IMR-90 (cell line): ENCODE measurements around the gene PDZD2. TPM values are rescaled to one million over a fixed set of nuclear protein-coding genes. Genes with fewer than 3 reads are reported as not detected.

Experiments
- ATAC-seq: fragments of 200-7000 bp; cut with Tn5 transposase; 2 replicates; pipeline ENCODE4 v1.9.1; 2020; ENCODE audit warnings: low read depth, mild to moderate bottlenecking, moderate library complexity
- BruUV-seq: library from RNA; stranded (reverse); fragments of 400-500 nt; replicated peaks from 2 replicates; lab custom pipeline; 2021; lab: Mats Ljungman, UMichigan
- CTCF ChIA-PET: fragments of 300-600 bp; formaldehyde crosslinking; extraction: SDS; loops from one replicate; lab custom pipeline; 2021; ENCODE audit warnings: antibody characterized with exemption; lab: Yijun Ruan, JAX
- POLR2A ChIA-PET: fragments of 300-600 bp; sonication (Branson Sonifier 250); formaldehyde crosslinking; loops from one replicate; lab custom pipeline; 2022; ENCODE audit warnings: antibody characterized with exemption; ENCODE audit not compliant: unreplicated experiment; lab: Charles Lee
- DNase-seq: peaks from one replicate; pipeline ENCODE4 v3.0.0; 2013
- H2AFZ ChIP-seq: replicated peaks from 2 replicates; pipeline ENCODE3; 2013; ENCODE audit warnings: low read length, mild to moderate bottlenecking; ENCODE audit not compliant: poor library complexity
- H2AK5ac ChIP-seq: 2 replicates; pipeline ENCODE4 v1.6.1; 2013; ENCODE audit warnings: low read depth, low read length, inconsistent platforms
- H2AK9ac ChIP-seq: replicated peaks from 2 replicates; pipeline ENCODE3; 2013; ENCODE audit warnings: mild to moderate bottlenecking, low read depth, low read length, moderate library complexity; ENCODE audit not compliant: poor library complexity
- H2BK120ac ChIP-seq: 2 replicates; pipeline ENCODE4 v1.6.1; 2013; ENCODE audit warnings: low read depth, low read length, inconsistent platforms
- H2BK15ac ChIP-seq: 3 replicates; pipeline ENCODE4 v1.6.1; 2013; ENCODE audit warnings: low read depth, low read length, inconsistent platforms
- H2BK20ac ChIP-seq: 2 replicates; pipeline ENCODE4 v1.6.1; 2013; ENCODE audit warnings: low read depth, mild to moderate bottlenecking, inconsistent platforms, low read length, moderate library complexity
- H2BK5ac ChIP-seq: 2 replicates; pipeline ENCODE4 v1.6.1; 2013; ENCODE audit warnings: mild to moderate bottlenecking, low read depth, low read length, inconsistent platforms; ENCODE audit not compliant: poor library complexity, severe bottlenecking
- H3K14ac ChIP-seq: replicated peaks from 2 replicates; pipeline ENCODE4 v1.6.1; 2013; ENCODE audit warnings: low read depth, low read length, inconsistent platforms
- H3K18ac ChIP-seq: 2 replicates; pipeline ENCODE4 v1.6.1; 2013; ENCODE audit warnings: low read depth, low read length, control low read depth
- H3K23ac ChIP-seq: 2 replicates; pipeline ENCODE4 v1.6.1; 2013; ENCODE audit warnings: low read depth, low read length, inconsistent platforms
- H3K27ac ChIP-seq: 2 replicates; pipeline ENCODE4 v1.5.1; 2013; ENCODE audit warnings: mild to moderate bottlenecking, control low read depth, low read length; ENCODE audit not compliant: insufficient read depth
- H3K27me3 ChIP-seq: 2 replicates; pipeline ENCODE4 v1.6.1; 2013; ENCODE audit warnings: low read length; ENCODE audit not compliant: control insufficient read depth, insufficient read depth
- H3K36me3 ChIP-seq: 2 replicates; pipeline ENCODE4 v1.6.1; 2013; ENCODE audit warnings: low read length, mixed read lengths; ENCODE audit not compliant: control insufficient read depth, insufficient read depth
- H3K4ac ChIP-seq: 2 replicates; pipeline ENCODE4 v1.6.1; 2013; ENCODE audit warnings: low read depth, low read length, inconsistent platforms
- H3K4me1 ChIP-seq: 2 replicates; pipeline ENCODE4 v1.6.1; 2013; ENCODE audit warnings: low read length, mixed read lengths; ENCODE audit not compliant: control insufficient read depth, insufficient read depth
- H3K4me2 ChIP-seq: 2 replicates; pipeline ENCODE4 v1.6.1; 2013; ENCODE audit warnings: low read depth, mild to moderate bottlenecking, control low read depth, low read length, moderate library complexity
- H3K4me3 ChIP-seq: 2 replicates; pipeline ENCODE4 v1.5.1; 2013; ENCODE audit warnings: low read depth, mild to moderate bottlenecking, control low read depth, low read length, moderate library complexity; ENCODE audit not compliant: insufficient read depth
- H3K56ac ChIP-seq: 2 replicates; pipeline ENCODE4 v1.6.1; 2013; ENCODE audit warnings: low read length, inconsistent platforms; ENCODE audit not compliant: insufficient read depth; ENCODE audit errors: extremely low read depth
- H3K79me1 ChIP-seq, 2 experiments: 2 replicates each; pipeline ENCODE4 v1.6.1; 2013; ENCODE audit warnings: low read length in 2 of 2, inconsistent platforms in 1 of 2, low read depth in 1 of 2
- H3K9ac ChIP-seq: 2 replicates; pipeline ENCODE4 v1.6.1; 2013; ENCODE audit warnings: low read depth, low read length, control low read depth
- H3K9me1 ChIP-seq: 2 replicates; pipeline ENCODE4 v1.6.1; 2013; ENCODE audit warnings: low read length, inconsistent platforms; ENCODE audit not compliant: insufficient read depth
- H3K9me3 ChIP-seq: 2 replicates; pipeline ENCODE4 v1.6.1; 2013; ENCODE audit warnings: low read length; ENCODE audit not compliant: control insufficient read depth, insufficient read depth
- H4K20me1 ChIP-seq: 2 replicates; pipeline ENCODE4 v1.6.1; 2013; ENCODE audit warnings: low read length, inconsistent platforms; ENCODE audit not compliant: insufficient read depth
- H4K5ac ChIP-seq: 2 replicates; pipeline ENCODE4 v1.6.1; 2013; ENCODE audit warnings: mild to moderate bottlenecking, low read depth, low read length, control low read depth
- H4K8ac ChIP-seq, 2 experiments: 2 replicates each; pipeline ENCODE4 v1.6.1; 2013; ENCODE audit warnings: low read depth in 2 of 2, low read length in 2 of 2, control low read depth in 1 of 2, inconsistent platforms in 1 of 2
- H4K91ac ChIP-seq: 2 replicates; pipeline ENCODE4 v1.6.1; 2013; ENCODE audit warnings: low read depth, low read length, inconsistent platforms; ENCODE audit not compliant: insufficient read depth
- MAZ ChIP-seq: IDR thresholded peaks from 2 replicates; pipeline ENCODE4 v1.6.1; 2012; ENCODE audit warnings: low read depth, mild to moderate bottlenecking, low read length, improper control_type of control experiment, moderate library complexity, borderline replicate concordance
- NFE2L2 ChIP-seq: fragments of 150-350 bp; IDR thresholded peaks from 2 replicates; pipeline ENCODE4 v1.6.1; 2016; ENCODE audit warnings: low read depth, mild to moderate bottlenecking, low read length
- WGBS, 2 experiments: methylation state at CpG; one replicate each; pipeline versions ENCODE4 v1.1.5 to v1.1.7; 2013; ENCODE audit warnings: missing lambda C conversion rate in 2 of 2; ENCODE audit not compliant: insufficient read length in 1 of 2; ENCODE audit errors: extremely low coverage in 2 of 2; 5-methylcytosine and 5-hydroxymethylcytosine counted together
- dilution Hi-C: fragments of 300-500 bp; cut with HindIII; formaldehyde crosslinking; loops from one replicate; pipeline ENCODE4 v1.14.3; 2018; ENCODE audit warnings: low sequenced_read_pairs; ENCODE audit not compliant: unreplicated experiment
- in situ Hi-C: fragments of 300-500 bp; cut with MboI; formaldehyde crosslinking; loops from 3 replicates; pipeline ENCODE4 v1.14.3; 2019; ENCODE audit warnings: low sequenced_read_pairs, inconsistent platforms, mixed read lengths
- intact Hi-C: fragments of 100-400 bp; cut with micrococcal nuclease; formaldehyde crosslinking; loops from 2 replicates; pipeline ENCODE4 v1.10.0; 2022
- polyA plus RNA-seq, 3 experiments: library from polyadenylated mRNA; depleted of rRNA; stranded (reverse); fragments of >200 nt; gene quantifications; 2 replicates each; pipeline ENCODE4 v1.2.3, GENCODE V29; 2012; ENCODE audit warnings: low replicate concordance in 1 of 3
- total RNA-seq: library from RNA; depleted of rRNA; stranded (reverse); fragments of >200 nt; gene quantifications from 2 replicates; pipeline ENCODE4 v1.2.3, GENCODE V29; 2012
- TF ChIP-seq, protein P1 (sequence below): fragments of 150-350 bp; IDR thresholded peaks from 2 replicates; pipeline ENCODE4 v1.6.1; 2016; ENCODE audit warnings: low read depth, mild to moderate bottlenecking, low read length, moderate library complexity, borderline replicate concordance

The PDZD2 gene
- total and polyA plus RNA-seq, 2 of the 4 experiments (the other 2 are of a cell fraction) = under 0.01 to 0.02 TPM

DNA sequence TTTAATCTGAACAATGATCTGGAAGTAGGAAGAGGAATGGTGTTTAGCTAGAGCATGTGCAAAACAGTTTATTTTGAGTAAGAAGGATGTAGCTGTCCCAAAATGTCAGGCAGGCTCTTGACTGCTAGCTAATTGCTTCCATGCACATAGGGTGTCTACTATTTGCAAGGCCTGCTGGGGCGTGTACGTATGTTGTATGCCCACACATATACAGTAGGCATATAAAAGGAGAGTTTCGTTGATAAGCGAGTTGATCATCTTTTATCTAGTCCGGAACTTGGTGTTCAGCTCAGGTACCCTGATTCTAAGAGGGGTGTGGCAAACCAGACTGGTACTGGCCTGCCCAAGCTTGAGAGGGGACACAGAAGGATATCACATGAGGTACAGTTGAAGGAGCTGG, 358.0 kb downstream of the PDZD2 start:
- ChIA-PET POLR2A (no interaction called here), CTCF (no interaction called here)
- no peak overlapping the region for H3K27ac ChIP-seq
- in situ Hi-C loops = no loop called here
- H4K8ac ChIP-seq = no peak overlapping the region
- H2AK9ac ChIP-seq = no peak overlapping the region
- no peak overlapping the region for H3K4me2 ChIP-seq
- ATAC-seq = no peak
- no peak overlapping the region for H3K56ac ChIP-seq
- dilution Hi-C loops = no loop called here
- no peak overlapping the region for H4K5ac ChIP-seq
- no peak overlapping the region for H3K18ac ChIP-seq
- no peak overlapping the region for H3K9ac ChIP-seq
- H3K27me3 ChIP-seq = peaks cover 9% of the 10 kb centered on the region
- no peak overlapping the region for H2AK5ac ChIP-seq
- H3K4me3 ChIP-seq = no peak overlapping the region
- H4K20me1 ChIP-seq = no peaks in the 10 kb centered on the region
- no peak overlapping the region for H3K4ac ChIP-seq
- no peaks in the 10 kb centered on the region for H3K79me1 ChIP-seq
- no peak overlapping the region for H3K14ac ChIP-seq
- H3K4me1 ChIP-seq = peaks cover 5% of the 10 kb centered on the region; the same call in 1 of the 2 replicates
- H3K9me3 ChIP-seq = no peaks in the 10 kb centered on the region
- no peak for DNase-seq
- H2BK120ac ChIP-seq = no peak overlapping the region
- intact Hi-C loops = no loop called here
- no TSS peak for BruUV-seq
- TF ChIP-seq MAZ (no peak), NFE2L2 (no peak)
- TF ChIP-seq, protein P1, sequence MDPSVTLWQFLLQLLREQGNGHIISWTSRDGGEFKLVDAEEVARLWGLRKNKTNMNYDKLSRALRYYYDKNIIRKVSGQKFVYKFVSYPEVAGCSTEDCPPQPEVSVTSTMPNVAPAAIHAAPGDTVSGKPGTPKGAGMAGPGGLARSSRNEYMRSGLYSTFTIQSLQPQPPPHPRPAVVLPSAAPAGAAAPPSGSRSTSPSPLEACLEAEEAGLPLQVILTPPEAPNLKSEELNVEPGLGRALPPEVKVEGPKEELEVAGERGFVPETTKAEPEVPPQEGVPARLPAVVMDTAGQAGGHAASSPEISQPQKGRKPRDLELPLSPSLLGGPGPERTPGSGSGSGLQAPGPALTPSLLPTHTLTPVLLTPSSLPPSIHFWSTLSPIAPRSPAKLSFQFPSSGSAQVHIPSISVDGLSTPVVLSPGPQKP = no peak
- H3K9me1 ChIP-seq = peaks cover 5% of the 10 kb centered on the region; the same call in 1 of the 2 replicates
- no peak overlapping the region for H3K23ac ChIP-seq
- 100% methylated on average over 1 of the region's 5 CpGs; no CpG with 5 or more reads in 1 of the 2 experiments for WGBS, 2 experiments
- H2BK15ac ChIP-seq = no peak overlapping the region
- no peak overlapping the region for H2AFZ ChIP-seq
- H2BK20ac ChIP-seq = no peak overlapping the region
- no peak overlapping the region for H2BK5ac ChIP-seq
- no peaks in the 10 kb centered on the region for H3K36me3 ChIP-seq
- H4K91ac ChIP-seq = no peak overlapping the region
